ENCODE measurements around the gene FOCAD.

GRCh38 chr9:20725675-20726074 is 41.6 kb downstream of the FOCAD start:
- TF ChIP-seq CTCF (conservative IDR thresholded peaks at IDR 0.05; ENCODE audit: low read depth, low read length) (no peak), EZH2 (IDR thresholded peaks at IDR 0.05; ENCODE audit: borderline replicate concordance, low read depth, low read length, poor library complexity, severe bottlenecking) (no peak)
